NCI-H1694 treated with DMSO at 0.1 percent for 48 hours (cell line): ENCODE measurements around the gene IRF9.
A peak's percentile ranks its signal among the peaks of the same experiment; 100 is the strongest.

ENCODE experiments used
- DNase-seq: peaks from one replicate; lab custom pipeline; 2025; lab: John Stamatoyannopoulos, UW

The IRF9 gene

GRCh38 chr14:24147761-24148428, 13.2 kb upstream of the IRF9 start:
- no peak for DNase-seq

GRCh38 chr14:24149302-24149969, 11.6 kb upstream of the IRF9 start:
- DNase-seq = no peak

GRCh38 chr14:24150061-24150460, 11.0 kb upstream of the IRF9 start:
- no peak for DNase-seq

GRCh38 chr14:24150567-24150966, 10.5 kb upstream of the IRF9 start:
- DNase-seq = no peak

GRCh38 chr14:24150993-24151392, 10.1 kb upstream of the IRF9 start:
- DNase-seq = no peak

- no peak for DNase-seq
Observed at GRCh38 chr14:24151404-24152080, 9.5 kb upstream of the IRF9 start.

GRCh38 chr14:24155100-24155499, 6.0 kb upstream of the IRF9 start:
- no peak for DNase-seq

GRCh38 chr14:24156840-24157239, 4.2 kb upstream of the IRF9 start:
- no peak for DNase-seq

GRCh38 chr14:24157331-24157730, 3.7 kb upstream of the IRF9 start:
- DNase-seq = no peak

- DNase-seq = no peak
Observed at GRCh38 chr14:24159777-24160498, 1.1 kb upstream of the IRF9 start.

GRCh38 chr14:24160499-24160849, 591 bp upstream of the IRF9 start:
- DNase-seq = no peak

- no peak for DNase-seq
Observed at GRCh38 chr14:24162093-24162492, 1.0 kb downstream of the IRF9 start.

- no peak for DNase-seq
Observed at GRCh38 chr14:24164518-24164991, 3.5 kb downstream of the IRF9 start.

GRCh38 chr14:24165785-24166184, 4.7 kb downstream of the IRF9 start:
- no peak for DNase-seq

- no peak for DNase-seq
Observed at GRCh38 chr14:24167469-24168114, 6.5 kb downstream of the IRF9 start.

- DNase-seq = peak; percentile 98
Observed at GRCh38 chr14:24171422-24172260, 10.6 kb downstream of the IRF9 start, which contains the start of gene REC8. TSS of gene REC8 (plus strand) at chr14:24172080. CDS start at chr14:24172553, 473 bp downstream.

- peak; percentile 32 for DNase-seq
Observed at GRCh38 chr14:24172261-24172860, 11.3 kb downstream of the IRF9 start.

- no peak for DNase-seq
Observed at GRCh38 chr14:24172871-24173281, 11.8 kb downstream of the IRF9 start.

GRCh38 chr14:24176599-24176998, 15.5 kb downstream of the IRF9 start:
- no peak for DNase-seq

- no peak for DNase-seq
Observed at GRCh38 chr14:24177041-24177825, 16.2 kb downstream of the IRF9 start.
